ENCODE measurements around the gene GNB5.
A peak's percentile ranks its signal among the peaks of the same experiment; 100 is the strongest.
"Not testable (repeated sequence)": the region's sequence is repeated elsewhere in the genome, so short reads cannot be mapped to it uniquely, and the experiment has no call there.

Gene GNB5

DNA sequence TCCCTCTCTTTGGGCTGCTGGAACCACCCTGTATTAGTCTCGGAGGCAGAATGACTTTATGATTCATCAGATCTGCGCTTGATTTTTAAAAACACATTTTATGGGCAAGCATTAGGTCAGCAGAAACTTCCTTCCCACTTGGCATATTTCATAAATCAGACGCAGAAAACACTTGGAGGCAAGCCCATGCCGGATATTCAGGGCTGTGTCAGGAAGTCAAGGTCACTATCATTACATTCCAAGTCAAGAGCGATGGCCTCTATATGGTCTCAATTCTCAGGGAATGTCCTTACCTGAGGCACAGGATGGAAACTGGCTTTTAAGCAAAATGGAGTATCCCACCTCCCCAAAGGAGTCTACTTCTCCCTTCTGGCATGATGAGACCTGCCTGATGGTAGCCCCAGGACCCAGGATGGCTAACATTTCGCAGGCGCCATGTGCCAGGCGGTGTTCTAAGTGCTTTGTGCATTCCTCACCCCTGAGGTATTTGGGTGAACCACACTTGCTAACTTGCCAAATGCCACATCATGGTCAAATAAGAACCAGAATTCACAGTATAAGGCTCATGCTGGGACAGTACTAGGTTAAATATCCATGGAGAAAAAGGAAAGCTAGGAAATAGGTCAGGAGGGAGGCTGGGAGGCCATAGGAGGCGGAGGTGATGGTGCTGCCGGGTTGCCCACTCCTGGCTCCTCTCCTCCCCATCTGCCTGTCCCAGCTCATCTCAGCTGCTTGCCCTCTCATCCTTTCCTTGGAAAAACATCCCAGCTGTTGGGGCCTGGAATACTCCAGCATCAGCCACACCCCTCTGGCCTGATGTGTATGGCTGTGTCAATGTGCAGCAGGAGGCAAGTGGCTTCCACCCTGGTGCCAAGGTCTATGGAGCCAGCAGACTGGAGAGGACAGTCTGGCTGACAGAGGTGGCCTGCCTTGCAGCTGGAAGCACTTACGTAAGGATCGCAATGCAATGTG lies 97.4 kb downstream of the GNB5 start:
- DNase-seq (ENCODE audit: low spot score): no peak

- DNase-seq (ENCODE audit: low spot score): no peak
Observed at GRCh38 chr15:52093167-52093538, 98.0 kb downstream of the GNB5 start.

DNA sequence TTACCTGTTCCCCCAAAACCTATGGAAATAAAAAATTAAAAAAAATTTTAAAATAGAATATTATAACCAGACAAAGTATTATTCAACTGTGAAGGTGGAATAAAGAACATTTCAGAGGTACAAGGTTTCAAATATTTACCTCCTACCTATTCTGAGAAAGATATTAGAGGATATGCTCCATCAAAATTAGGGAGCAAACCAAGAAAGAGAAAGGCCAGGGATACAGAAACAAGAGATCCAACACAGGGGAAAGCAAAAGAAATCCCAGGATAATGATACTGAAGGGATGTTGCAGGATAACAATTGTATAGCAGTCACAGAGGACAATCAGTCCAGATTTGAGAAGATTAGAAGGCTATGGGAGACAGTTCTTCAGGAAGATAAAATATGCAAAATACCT lies 101.0 kb downstream of the GNB5 start:
- no peak for DNase-seq (ENCODE audit: low spot score)

- DNase-seq (ENCODE audit: low spot score): no peak
Observed at GRCh38 chr15:52086011-52086786, 105.0 kb downstream of the GNB5 start.

DNA sequence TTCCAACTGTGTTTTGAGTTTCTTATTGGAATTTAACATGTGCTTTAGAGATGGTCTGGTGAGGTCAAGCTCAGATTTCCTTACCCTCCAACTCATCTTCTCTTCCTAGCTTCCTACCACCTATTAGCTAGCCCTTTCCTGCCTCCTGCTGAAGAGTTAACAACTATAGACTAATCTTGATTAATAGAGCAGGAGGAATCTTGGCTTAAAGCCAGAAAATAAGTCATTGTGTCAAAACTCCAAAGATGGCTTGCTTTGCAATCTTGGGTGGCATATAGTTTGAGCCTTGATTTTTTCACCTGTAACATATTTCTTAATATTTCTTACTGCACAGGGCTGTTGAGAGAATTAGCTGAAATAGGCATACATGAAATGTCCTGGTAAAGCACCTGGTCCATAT lies 105.9 kb downstream of the GNB5 start:
- DNase-seq (ENCODE audit: low spot score): no peak

GRCh38 chr15:52083603-52084002 lies 107.6 kb downstream of the GNB5 start:
- DNase-seq (ENCODE audit: low spot score): no peak

DNA sequence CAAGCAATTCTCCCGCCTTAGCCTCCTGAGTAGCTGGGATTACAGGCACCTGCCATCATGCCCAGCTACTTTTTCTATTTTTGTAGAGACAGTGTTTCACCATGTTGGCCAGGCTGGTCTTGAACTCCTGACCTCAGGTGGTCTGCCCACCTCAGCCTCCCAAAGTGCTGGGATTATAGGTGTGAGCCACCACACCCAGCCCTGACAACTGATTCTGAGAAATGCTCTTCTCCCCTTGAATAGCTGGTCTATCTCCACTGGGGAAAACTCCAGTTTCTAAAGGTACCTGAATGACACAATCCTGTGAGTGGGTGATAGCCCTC lies 108.2 kb downstream of the GNB5 start:
- DNase-seq (ENCODE audit: low spot score): not testable (repeated sequence)

DNA sequence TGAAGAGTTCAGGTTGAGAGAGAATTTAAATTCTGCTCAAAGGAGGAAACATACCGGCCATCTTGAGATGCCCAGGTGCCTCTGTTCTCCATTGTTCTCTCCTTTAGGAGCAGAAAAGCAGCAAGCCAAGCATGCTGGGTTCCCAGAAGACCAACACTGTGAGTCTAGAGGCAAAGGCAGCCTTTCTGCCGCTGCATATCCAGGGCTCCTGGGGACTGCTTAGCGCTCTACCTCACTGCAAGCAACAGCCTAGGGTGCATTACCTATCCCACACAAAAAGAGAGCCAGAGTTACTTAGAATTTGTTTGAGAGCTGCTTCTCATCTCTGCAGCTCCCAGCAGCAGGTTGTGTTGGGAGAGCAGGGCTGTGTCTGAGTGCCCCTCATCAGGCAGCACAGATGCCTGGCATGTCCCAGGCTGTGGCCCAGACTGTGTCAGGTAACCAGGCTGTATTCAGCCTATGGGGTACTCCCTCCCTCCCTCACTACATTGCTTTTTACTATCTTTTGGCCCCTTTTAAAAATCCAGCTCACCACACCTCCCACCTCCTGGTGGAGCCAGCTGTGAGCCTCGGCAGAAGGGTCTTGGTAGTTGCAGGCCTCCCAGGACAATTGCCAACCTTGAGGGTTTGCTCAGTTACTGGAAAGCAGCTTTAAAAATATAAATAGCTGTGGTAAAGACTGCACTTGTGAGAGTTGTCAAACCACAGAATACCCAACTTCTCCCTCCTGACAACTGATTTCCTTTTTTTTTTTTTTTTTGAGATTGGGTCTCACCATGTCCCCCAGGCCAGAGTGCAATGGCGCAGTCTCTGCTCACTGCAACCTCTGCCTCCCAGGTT lies 108.8 kb downstream of the GNB5 start:
- no peak for DNase-seq (ENCODE audit: low spot score)

GRCh38 chr15:52080706-52081392 lies 110.3 kb downstream of the GNB5 start:
- DNase-seq (ENCODE audit: low spot score): no peak

DNA sequence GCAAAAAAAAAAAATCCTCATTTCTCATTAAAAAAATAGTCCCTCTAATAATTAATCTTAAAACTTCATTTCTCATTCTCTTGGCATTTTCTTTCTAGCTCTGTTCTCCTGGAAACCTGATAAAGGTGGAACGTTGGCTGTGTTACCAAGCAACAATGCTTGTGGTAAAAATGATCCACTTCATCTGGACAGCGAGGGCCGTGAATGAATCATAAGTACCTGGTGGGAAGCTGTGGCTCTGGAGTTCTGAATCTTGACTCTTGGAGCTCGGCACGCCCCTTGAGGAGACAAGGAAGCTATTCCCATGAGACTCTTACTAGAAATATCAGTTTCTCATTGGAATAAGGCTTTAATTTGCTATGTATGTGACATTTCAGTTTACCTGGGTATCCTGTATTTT lies 111.2 kb downstream of the GNB5 start:
- no peak for DNase-seq (ENCODE audit: low spot score)

- DNase-seq (ENCODE audit: low spot score): peak; percentile 85
Observed at GRCh38 chr15:52078876-52079700, 112.1 kb downstream of the GNB5 start.

DNA sequence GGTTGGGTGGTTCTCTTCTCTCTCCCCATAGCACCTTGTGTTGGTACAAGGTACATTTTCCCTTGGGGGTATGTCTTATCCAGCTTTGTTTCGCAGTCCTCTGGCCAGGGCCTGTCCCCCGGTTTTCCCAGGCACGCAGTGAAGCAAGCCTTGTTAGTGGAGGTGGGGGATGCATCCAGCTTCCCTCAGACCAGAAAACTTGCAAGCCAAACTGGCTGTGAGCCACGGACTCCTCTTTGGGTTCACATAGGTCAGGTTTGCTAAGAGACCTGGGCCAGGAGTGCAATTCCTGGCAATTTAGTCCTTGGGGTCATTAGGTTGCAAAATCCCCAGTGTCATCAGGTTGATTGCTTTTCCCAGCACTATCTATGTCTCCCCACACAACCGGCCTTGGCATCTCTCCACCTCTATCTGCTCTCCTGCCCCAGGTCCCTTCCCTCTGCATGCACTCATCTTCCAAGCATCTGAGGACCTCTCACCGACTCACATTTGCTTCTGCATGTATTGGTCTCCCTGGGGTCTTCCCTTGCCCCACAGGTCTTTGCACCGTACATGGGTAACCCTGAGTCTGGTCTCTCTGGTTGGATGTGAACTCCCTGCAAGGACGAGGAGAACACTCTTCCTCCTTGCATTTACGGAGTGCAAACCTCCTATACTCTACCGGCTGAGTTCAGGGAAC lies 112.9 kb downstream of the GNB5 start:
- no peak for DNase-seq (ENCODE audit: low spot score)

DNA sequence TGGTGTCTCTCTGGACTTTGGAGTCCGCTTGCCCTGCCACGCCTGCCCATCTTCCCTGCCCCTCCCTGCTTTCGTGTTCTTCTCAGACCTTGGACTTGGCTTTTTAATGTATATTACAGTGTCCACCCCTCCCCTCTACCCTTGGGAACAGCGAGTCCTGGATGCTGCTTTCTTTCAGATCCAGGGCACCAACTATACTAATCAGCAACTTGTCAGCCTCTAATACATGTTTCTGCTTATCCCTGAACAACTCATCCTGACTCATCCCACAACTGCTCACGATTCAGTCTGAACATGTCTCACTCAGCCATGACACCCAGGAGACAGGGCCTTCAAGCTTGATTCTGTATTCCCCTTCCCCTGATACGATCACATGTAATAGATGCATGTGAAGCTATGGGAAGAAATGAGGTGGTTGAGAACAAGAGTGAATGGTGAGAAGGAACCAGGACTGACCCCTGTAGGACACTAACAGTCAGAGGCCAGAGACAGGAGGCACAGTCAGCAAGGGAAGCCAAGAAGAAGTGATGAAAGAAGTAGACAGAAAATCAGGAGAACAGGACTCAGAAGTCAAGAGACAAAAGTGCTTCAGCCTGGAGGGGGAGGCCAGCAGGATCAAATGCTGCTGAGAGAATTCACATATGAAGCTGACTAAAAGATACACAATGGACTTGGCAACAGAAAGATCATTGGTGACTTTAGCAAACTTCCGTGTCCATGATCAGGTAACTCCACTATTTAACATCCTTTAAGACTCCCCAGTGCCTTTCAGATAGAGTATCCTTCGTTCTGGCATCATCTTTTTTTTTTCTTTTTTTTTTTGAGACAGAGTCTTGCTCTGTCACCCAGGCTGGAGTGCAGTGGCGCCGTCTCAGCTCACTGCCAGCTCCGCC lies 114.1 kb downstream of the GNB5 start:
- DNase-seq (ENCODE audit: low spot score): peak; percentile 61

- no peak for DNase-seq (ENCODE audit: low spot score)
Observed at GRCh38 chr15:52071570-52071969, 119.6 kb downstream of the GNB5 start.

DNA sequence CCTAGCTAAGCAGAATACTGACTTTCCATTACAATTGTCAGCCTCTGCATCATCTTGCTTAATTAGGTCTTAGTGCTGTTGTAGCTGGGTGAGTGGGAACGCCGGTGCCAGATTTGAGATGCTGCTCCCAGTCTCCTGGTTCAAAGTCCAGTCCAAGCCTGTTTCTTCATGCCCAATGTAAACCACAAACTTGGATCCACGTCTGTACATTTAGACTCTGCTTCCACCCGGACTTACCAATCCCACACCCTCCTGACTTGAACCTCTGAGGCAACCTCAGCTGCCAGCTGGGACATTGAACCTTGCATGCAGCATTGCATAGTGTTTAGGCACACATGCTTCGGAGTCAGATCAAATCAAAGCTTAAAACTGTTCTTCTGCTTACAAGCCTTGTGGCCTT lies 121.6 kb downstream of the GNB5 start:
- DNase-seq (ENCODE audit: low spot score): no peak

- no peak for DNase-seq (ENCODE audit: low spot score)
Observed at GRCh38 chr15:52068004-52068615, 123.1 kb downstream of the GNB5 start.

GRCh38 chr15:52067545-52067926 lies 123.7 kb downstream of the GNB5 start:
- DNase-seq (ENCODE audit: low spot score): no peak

- DNase-seq (ENCODE audit: low spot score): no peak
Observed at GRCh38 chr15:52066842-52067544, 124.2 kb downstream of the GNB5 start.
